SU-DHL-6 (cell line): ENCODE data around the gene COL11A1.

Experiments
- H2AFZ ChIP-seq: fragments of 200-600 bp; sonication (generic); 2 replicates; pipeline ENCODE4 v1.6.1; 2014; ENCODE audit warnings: low read depth, mild to moderate bottlenecking, moderate library complexity, mixed read lengths, antibody characterized with exemption, low read length; ENCODE audit not compliant: severe bottlenecking
- H3F3A ChIP-seq: fragments of 200-600 bp; shearing (Covaris generic); 2 replicates; pipeline ENCODE4 v1.6.0; 2016; ENCODE audit warnings: antibody characterized with exemption, mild to moderate bottlenecking; ENCODE audit not compliant: insufficient read depth
- H3K27ac ChIP-seq: fragments of 200-600 bp; sonication (generic); 2 replicates; pipeline ENCODE4 v1.5.1; 2016; ENCODE audit warnings: low read depth, mild to moderate bottlenecking, low read length, moderate library complexity, mixed read lengths
- H3K27me3 ChIP-seq: fragments of 200-600 bp; sonication (generic), shearing (Covaris generic); 2 replicates; pipeline ENCODE4 v1.6.0; 2014; ENCODE audit warnings: mild to moderate bottlenecking, low read length
- H3K36me3 ChIP-seq: fragments of 200-600 bp; sonication (generic); 2 replicates; pipeline ENCODE4 v1.6.1; 2014; ENCODE audit warnings: mild to moderate bottlenecking, low read length, mixed read lengths
- H3K4me2 ChIP-seq: fragments of 300-600, 200-600 bp; shearing (Covaris generic), sonication (generic); 2 replicates; pipeline ENCODE4 v1.6.0; 2014; ENCODE audit warnings: low read length, low read depth, mild to moderate bottlenecking; ENCODE audit not compliant: poor library complexity, severe bottlenecking
- H3K4me3 ChIP-seq: fragments of 200-600 bp; sonication (generic); 2 replicates; pipeline ENCODE4 v1.5.1; 2014; ENCODE audit warnings: antibody characterized with exemption, low read length, mild to moderate bottlenecking, mixed read lengths; ENCODE audit not compliant: insufficient read depth, poor library complexity, severe bottlenecking
- H3K79me2 ChIP-seq: fragments of 200-600 bp; sonication (generic); 2 replicates; pipeline ENCODE4 v1.6.1; 2014; ENCODE audit warnings: mild to moderate bottlenecking, low read length, moderate library complexity; ENCODE audit not compliant: insufficient read depth
- H3K9ac ChIP-seq: fragments of 200-600 bp; sonication (generic); 2 replicates; pipeline ENCODE4 v1.7.0; 2014; ENCODE audit warnings: mild to moderate bottlenecking, low read length
- H3K9me2 ChIP-seq: fragments of 200-600 bp; sonication (generic); replicated peaks from 2 replicates; pipeline ENCODE4 v1.6.1; 2014; ENCODE audit warnings: low read length; ENCODE audit not compliant: insufficient read depth
- H3K9me3 ChIP-seq: fragments of 200-600 bp; sonication (generic); 2 replicates; pipeline ENCODE4 v1.6.1; 2014; ENCODE audit warnings: low read length, mixed read lengths; ENCODE audit not compliant: insufficient read depth
- H4K20me1 ChIP-seq: fragments of 200-600 bp; sonication (generic); 2 replicates; pipeline ENCODE4 v1.6.1; 2014; ENCODE audit warnings: low read depth, mild to moderate bottlenecking, antibody characterized with exemption, low read length, moderate library complexity, mixed read lengths
- CTCF ChIP-seq: fragments of 200-600 bp; sonication (generic); IDR thresholded peaks from one replicate; pipeline ENCODE4 v1.5.1; 2017; ENCODE audit warnings: antibody characterized with exemption, mild to moderate bottlenecking, low read length, moderate library complexity; ENCODE audit not compliant: insufficient read depth, poor library complexity, severe bottlenecking
- EZH2phosphoT487 ChIP-seq: fragments of 200-600 bp; sonication (generic), shearing (Covaris generic); conservative IDR thresholded peaks from 2 replicates; pipeline ENCODE4 v1.6.1; 2018; ENCODE audit warnings: mild to moderate bottlenecking, antibody characterized with exemption, low read length, moderate library complexity, mixed read lengths

The COL11A1 gene

GRCh38 chr1:102961549-102961948 is 146.8 kb downstream of the COL11A1 start:
- H3F3A ChIP-seq: no peaks in the 10 kb centered on the region
- H3K9me3 ChIP-seq: no peaks in the 10 kb centered on the region
- H3K36me3 ChIP-seq: no peaks in the 10 kb centered on the region
- no peaks in the 10 kb centered on the region for H3K9me2 ChIP-seq
- no peaks in the 10 kb centered on the region for H3K79me2 ChIP-seq
- TF ChIP-seq EZH2phosphoT487: no peak
- no peak for TF ChIP-seq CTCF
- H4K20me1 ChIP-seq: no peaks in the 10 kb centered on the region
- H3K4me3 ChIP-seq: no peak overlapping the region
- H3K27me3 ChIP-seq: no peaks in the 10 kb centered on the region
- no peak overlapping the region for H2AFZ ChIP-seq
- H3K27ac ChIP-seq: no peak overlapping the region
- H3K9ac ChIP-seq: no peak overlapping the region
- no peak overlapping the region for H3K4me2 ChIP-seq

- Histone ChIP-seq H3F3A (no peaks in the 10 kb centered on the region), H3K27me3 (no peaks in the 10 kb centered on the region), H3K4me2 (no peak overlapping the region), H3K9ac (no peak overlapping the region), H3K9me3 (no peaks in the 10 kb centered on the region), H3K9me2 (no peaks in the 10 kb centered on the region), H3K36me3 (no peaks in the 10 kb centered on the region), H3K79me2 (no peaks in the 10 kb centered on the region), H3K27ac (no peak overlapping the region), H2AFZ (no peak overlapping the region), H4K20me1 (no peaks in the 10 kb centered on the region), H3K4me3 (no peak overlapping the region)
- no peak for TF ChIP-seq CTCF
- TF ChIP-seq EZH2phosphoT487: no peak
These were observed 153.7 kb downstream of the COL11A1 start for GRCh38 chr1:102954576-102954975.

- TF ChIP-seq CTCF (no peak), EZH2phosphoT487 (no peak)
These were observed 155.9 kb downstream of the COL11A1 start for GRCh38 chr1:102952400-102952799.

More at GRCh38 chr1:102952400-102952799, 155.9 kb downstream of the COL11A1 start:
- Histone ChIP-seq H3K27me3 (no peaks in the 10 kb centered on the region), H3K36me3 (no peaks in the 10 kb centered on the region), H3K9ac (no peak overlapping the region), H3K79me2 (no peaks in the 10 kb centered on the region), H3K4me3 (no peak overlapping the region), H3K4me2 (no peak overlapping the region), H3K9me2 (no peaks in the 10 kb centered on the region), H3K27ac (no peak overlapping the region), H4K20me1 (no peaks in the 10 kb centered on the region), H3K9me3 (no peaks in the 10 kb centered on the region), H2AFZ (no peak overlapping the region), H3F3A (no peaks in the 10 kb centered on the region)
